H9 (cell line): ENCODE results near the gene TBP. TPM values are rescaled to one million over a fixed set of nuclear protein-coding genes. Genes with fewer than 3 reads are reported as not detected.

ENCODE experiments used
- DNase-seq: peaks from one replicate; pipeline ENCODE4 v3.0.0-alpha.2; 2017
- H2AFZ ChIP-seq: one replicate; pipeline ENCODE4 v1.6.1; 2013; ENCODE audit warnings: mild to moderate bottlenecking, low read length, control low read depth, moderate library complexity
- H2AK5ac ChIP-seq: 2 replicates; pipeline ENCODE4 v1.6.1; 2013; ENCODE audit warnings: low read length, control low read depth, mixed read lengths; ENCODE audit not compliant: insufficient read length
- H2BK120ac ChIP-seq: one replicate; pipeline ENCODE4 v1.6.1; 2013; ENCODE audit warnings: low read depth, mild to moderate bottlenecking, low read length, control low read depth, inconsistent platforms; ENCODE audit not compliant: poor library complexity, severe bottlenecking
- H2BK12ac ChIP-seq: 2 replicates; pipeline ENCODE4 v1.6.1; 2013; ENCODE audit warnings: low read length, control low read depth, mixed read lengths, low read depth; ENCODE audit not compliant: insufficient read length
- H2BK15ac ChIP-seq: 2 replicates; pipeline ENCODE4 v1.6.1; 2013; ENCODE audit warnings: low read depth, low read length, control low read depth
- H2BK20ac ChIP-seq: one replicate; pipeline ENCODE4 v1.6.1; 2013; ENCODE audit warnings: low read depth, mild to moderate bottlenecking, low read length, control low read depth, inconsistent platforms; ENCODE audit not compliant: poor library complexity, severe bottlenecking
- H2BK5ac ChIP-seq: 2 replicates; pipeline ENCODE4 v1.6.1; 2013; ENCODE audit warnings: low read length, control low read depth, mixed read lengths; ENCODE audit not compliant: insufficient read length
- H3K14ac ChIP-seq: 2 replicates; pipeline ENCODE4 v1.6.1; 2013; ENCODE audit warnings: low read length, control low read depth; ENCODE audit not compliant: insufficient read depth
- H3K18ac ChIP-seq: 2 replicates; pipeline ENCODE4 v1.6.1; 2013; ENCODE audit warnings: low read depth, mild to moderate bottlenecking, mixed read lengths, low read length, control low read depth; ENCODE audit not compliant: insufficient read length
- H3K23ac ChIP-seq: 2 replicates; pipeline ENCODE4 v1.6.1; 2013; ENCODE audit warnings: low read length, control low read depth, mixed read lengths, low read depth; ENCODE audit not compliant: insufficient read length
- H3K23me2 ChIP-seq: 2 replicates; pipeline ENCODE4 v1.6.1; 2013; ENCODE audit warnings: low read depth, mild to moderate bottlenecking, mixed read lengths, low read length, control low read depth; ENCODE audit not compliant: insufficient read length, poor library complexity, severe bottlenecking
- H3K27ac ChIP-seq: 2 replicates; pipeline ENCODE4 v1.5.1; 2013; ENCODE audit warnings: low read length, control low read depth, mixed read lengths, low read depth; ENCODE audit not compliant: insufficient read length
- H3K27me3 ChIP-seq: 2 replicates; pipeline ENCODE4 v1.6.1; 2013; ENCODE audit warnings: low read length, control low read depth, inconsistent platforms; ENCODE audit not compliant: insufficient read depth
- H3K4ac ChIP-seq: 2 replicates; pipeline ENCODE4 v1.6.1; 2013; ENCODE audit warnings: low read depth, mild to moderate bottlenecking, control low read depth, inconsistent platforms, low read length, moderate library complexity
- H3K4me1 ChIP-seq: 2 replicates; pipeline ENCODE4 v1.6.1; 2013; ENCODE audit warnings: low read length, control low read depth, inconsistent platforms; ENCODE audit not compliant: insufficient read depth
- H3K4me2 ChIP-seq: 2 replicates; pipeline ENCODE4 v1.6.1; 2013; ENCODE audit warnings: low read length, control low read depth, mixed read lengths; ENCODE audit not compliant: insufficient read length, insufficient read depth
- H3K56ac ChIP-seq: 2 replicates; pipeline ENCODE4 v1.6.1; 2013; ENCODE audit warnings: low read depth, mild to moderate bottlenecking, mixed read lengths, low read length, control low read depth; ENCODE audit not compliant: insufficient read length
- H3K79me1 ChIP-seq: 2 replicates; pipeline ENCODE4 v1.6.1; 2013; ENCODE audit warnings: low read depth, mild to moderate bottlenecking, moderate library complexity, low read length, control low read depth, inconsistent platforms; ENCODE audit not compliant: insufficient read depth, poor library complexity, severe bottlenecking
- H3K79me2 ChIP-seq: 2 replicates; pipeline ENCODE4 v1.6.1; 2013; ENCODE audit warnings: low read length, control low read depth, inconsistent platforms; ENCODE audit not compliant: insufficient read depth
- H3K9ac ChIP-seq: 2 replicates; pipeline ENCODE4 v1.6.1; 2013; ENCODE audit warnings: low read length, control low read depth, mixed read lengths; ENCODE audit not compliant: insufficient read length; ENCODE audit errors: extremely low read depth
- H3K9me3 ChIP-seq: one replicate; pipeline ENCODE4 v1.6.1; 2013; ENCODE audit warnings: low read depth, low read length, inconsistent platforms; ENCODE audit not compliant: control insufficient read depth
- H3T11ph ChIP-seq: one replicate; pipeline ENCODE4 v1.6.1; 2013; ENCODE audit warnings: mild to moderate bottlenecking, low read length, control low read depth, inconsistent platforms
- H4K20me1 ChIP-seq: one replicate; pipeline ENCODE4 v1.6.1; 2013; ENCODE audit not compliant: control insufficient read depth, insufficient read length, insufficient read depth
- H4K5ac ChIP-seq: 2 replicates; pipeline ENCODE4 v1.6.1; 2013; ENCODE audit warnings: low read depth, mild to moderate bottlenecking, mixed read lengths, low read length, control low read depth; ENCODE audit not compliant: insufficient read length
- H4K8ac ChIP-seq: replicated peaks from 2 replicates; pipeline ENCODE4 v1.6.1; 2013; ENCODE audit warnings: low read length, control low read depth, mixed read lengths, low read depth; ENCODE audit not compliant: insufficient read length
- H4K91ac ChIP-seq: 2 replicates; pipeline ENCODE4 v1.6.1; 2013; ENCODE audit warnings: low read depth, mild to moderate bottlenecking, moderate library complexity, mixed read lengths, low read length, control low read depth; ENCODE audit not compliant: insufficient read length
- H3K27ac Mint-ChIP-seq, 3 experiments: 2 replicates in 2 of 3; 3 replicates in 1 of 3; pipeline ENCODE4 v1.8.0; 2020 to 2021; ENCODE audit warnings: mixed read lengths in 3 of 3, mild to moderate bottlenecking in 1 of 3, moderate library complexity in 1 of 3
- H3K27me3 Mint-ChIP-seq: 2 replicates; pipeline ENCODE4 v1.8.0; 2021; ENCODE audit warnings: low read depth, mild to moderate bottlenecking, moderate library complexity, mixed read lengths
- H3K36me3 Mint-ChIP-seq, 3 experiments: 2 replicates in 2 of 3; 3 replicates in 1 of 3; pipeline ENCODE4 v1.8.0; 2020 to 2021; ENCODE audit warnings: low read depth in 3 of 3, mixed read lengths in 3 of 3; ENCODE audit not compliant: insufficient read depth in 1 of 3
- H3K4me1 Mint-ChIP-seq, 2 experiments: 2 replicates each; pipeline ENCODE4 v1.8.0; 2020; ENCODE audit warnings: mixed read lengths in 2 of 2
- H3K4me3 Mint-ChIP-seq, 2 experiments: 2 replicates in 1 of 2; 3 replicates in 1 of 2; pipeline ENCODE4 v1.8.0; 2020 to 2021; ENCODE audit warnings: mild to moderate bottlenecking in 2 of 2, mixed read lengths in 2 of 2, moderate library complexity in 1 of 2
- H3K9me3 Mint-ChIP-seq, 2 experiments: 2 replicates in 1 of 2; 3 replicates in 1 of 2; pipeline ENCODE4 v1.8.0; 2020; ENCODE audit warnings: mild to moderate bottlenecking in 2 of 2, mixed read lengths in 2 of 2, moderate library complexity in 1 of 2
- total RNA-seq: library from RNA; stranded (reverse); gene quantifications from 2 replicates; pipeline ENCODE4 v1.2.1, GENCODE V29; 2021
- TF ChIP-seq, protein P1 (sequence below): fragments of 200-600 bp; sonication (generic); conservative IDR thresholded peaks from 3 replicates; pipeline ENCODE4 v1.8.0; 2021; ENCODE audit warnings: antibody characterized with exemption, mild to moderate bottlenecking

The TBP gene
- total RNA-seq, 1 experiment from 2014 or later = 22.6 TPM

DNA sequence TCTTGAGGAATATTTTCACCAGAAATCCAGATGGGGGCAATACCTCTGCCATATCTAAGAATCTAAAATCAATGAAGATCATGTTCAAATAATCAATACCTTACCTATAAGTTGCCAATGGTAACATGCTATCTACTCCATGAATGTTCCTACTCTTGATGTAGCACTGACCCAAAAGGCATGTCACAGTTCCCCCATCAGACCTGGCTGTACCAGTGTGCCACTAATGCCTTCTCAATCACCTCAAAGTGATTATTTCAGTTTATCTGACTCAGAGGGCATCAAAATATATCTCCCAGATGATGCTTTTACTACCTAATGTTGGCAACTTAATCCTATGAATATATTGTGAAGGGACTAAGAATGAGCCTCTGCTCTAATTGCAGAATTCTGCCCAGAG lies 24.7 kb downstream of the TBP start:
- Histone ChIP-seq H3K27ac (no peak overlapping the region), H4K91ac (no peak overlapping the region), H4K8ac (no peak overlapping the region), H3K4me1 (no peaks in the 10 kb centered on the region), H3K18ac (no peak overlapping the region), H2BK20ac (no peak overlapping the region), H2AFZ (no peak overlapping the region), H3T11ph (no peak overlapping the region), H3K23ac (no peak overlapping the region), H2AK5ac (no peak overlapping the region), H3K79me2 (peaks cover 4% of the 10 kb centered on the region; the same call in 1 of the 2 replicates), H2BK12ac (no peak overlapping the region), H4K5ac (no peak overlapping the region), H2BK5ac (no peak overlapping the region), H2BK120ac (no peak overlapping the region), H3K4ac (no peak overlapping the region), H3K79me1 (peaks cover 3% of the 10 kb centered on the region), H3K9me3 (no peaks in the 10 kb centered on the region), H3K9ac (no peak overlapping the region), H4K20me1 (no peaks in the 10 kb centered on the region), H3K23me2 (peaks cover 3% of the 10 kb centered on the region), H2BK15ac (no peak overlapping the region), H3K14ac (no peak overlapping the region), H3K56ac (no peak overlapping the region), H3K27me3 (no peaks in the 10 kb centered on the region), H3K4me2 (no peak overlapping the region)
- no peak for DNase-seq
- no peaks in the 10 kb centered on the region for H3K27me3 Mint-ChIP-seq
- H3K27ac Mint-ChIP-seq = no peak overlapping the region
- no peak overlapping the region for H3K4me3 Mint-ChIP-seq
- H3K36me3 Mint-ChIP-seq = peaks cover 23 to 65% (median 25%) of the 10 kb centered on the region in 3 experiments
- no peaks in the 10 kb centered on the region for H3K9me3 Mint-ChIP-seq
- TF ChIP-seq, protein P1, sequence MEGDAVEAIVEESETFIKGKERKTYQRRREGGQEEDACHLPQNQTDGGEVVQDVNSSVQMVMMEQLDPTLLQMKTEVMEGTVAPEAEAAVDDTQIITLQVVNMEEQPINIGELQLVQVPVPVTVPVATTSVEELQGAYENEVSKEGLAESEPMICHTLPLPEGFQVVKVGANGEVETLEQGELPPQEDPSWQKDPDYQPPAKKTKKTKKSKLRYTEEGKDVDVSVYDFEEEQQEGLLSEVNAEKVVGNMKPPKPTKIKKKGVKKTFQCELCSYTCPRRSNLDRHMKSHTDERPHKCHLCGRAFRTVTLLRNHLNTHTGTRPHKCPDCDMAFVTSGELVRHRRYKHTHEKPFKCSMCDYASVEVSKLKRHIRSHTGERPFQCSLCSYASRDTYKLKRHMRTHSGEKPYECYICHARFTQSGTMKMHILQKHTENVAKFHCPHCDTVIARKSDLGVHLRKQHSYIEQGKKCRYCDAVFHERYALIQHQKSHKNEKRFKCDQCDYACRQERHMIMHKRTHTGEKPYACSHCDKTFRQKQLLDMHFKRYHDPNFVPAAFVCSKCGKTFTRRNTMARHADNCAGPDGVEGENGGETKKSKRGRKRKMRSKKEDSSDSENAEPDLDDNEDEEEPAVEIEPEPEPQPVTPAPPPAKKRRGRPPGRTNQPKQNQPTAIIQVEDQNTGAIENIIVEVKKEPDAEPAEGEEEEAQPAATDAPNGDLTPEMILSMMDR = no peak
- peaks cover 2 to 3% of the 10 kb centered on the region in 2 experiments; a peak in 3 of 4 replicates for H3K4me1 Mint-ChIP-seq
